H9 (cell line): ENCODE results near the gene LTK. TPM values are rescaled to one million over a fixed set of nuclear protein-coding genes. Genes with fewer than 3 reads are reported as not detected.

Experiments
- DNase-seq: peaks from one replicate; pipeline ENCODE4 v3.0.0-alpha.2; 2017
- H2AFZ ChIP-seq: one replicate; pipeline ENCODE4 v1.6.1; 2013; ENCODE audit warnings: mild to moderate bottlenecking, low read length, control low read depth, moderate library complexity
- H2AK5ac ChIP-seq: 2 replicates; pipeline ENCODE4 v1.6.1; 2013; ENCODE audit warnings: low read length, control low read depth, mixed read lengths; ENCODE audit not compliant: insufficient read length
- H2BK120ac ChIP-seq: one replicate; pipeline ENCODE4 v1.6.1; 2013; ENCODE audit warnings: low read depth, mild to moderate bottlenecking, low read length, control low read depth, inconsistent platforms; ENCODE audit not compliant: poor library complexity, severe bottlenecking
- H2BK12ac ChIP-seq: 2 replicates; pipeline ENCODE4 v1.6.1; 2013; ENCODE audit warnings: low read length, control low read depth, mixed read lengths, low read depth; ENCODE audit not compliant: insufficient read length
- H2BK15ac ChIP-seq: 2 replicates; pipeline ENCODE4 v1.6.1; 2013; ENCODE audit warnings: low read depth, low read length, control low read depth
- H2BK20ac ChIP-seq: one replicate; pipeline ENCODE4 v1.6.1; 2013; ENCODE audit warnings: low read depth, mild to moderate bottlenecking, low read length, control low read depth, inconsistent platforms; ENCODE audit not compliant: poor library complexity, severe bottlenecking
- H2BK5ac ChIP-seq: 2 replicates; pipeline ENCODE4 v1.6.1; 2013; ENCODE audit warnings: low read length, control low read depth, mixed read lengths; ENCODE audit not compliant: insufficient read length
- H3K14ac ChIP-seq: 2 replicates; pipeline ENCODE4 v1.6.1; 2013; ENCODE audit warnings: low read length, control low read depth; ENCODE audit not compliant: insufficient read depth
- H3K18ac ChIP-seq: 2 replicates; pipeline ENCODE4 v1.6.1; 2013; ENCODE audit warnings: low read depth, mild to moderate bottlenecking, mixed read lengths, low read length, control low read depth; ENCODE audit not compliant: insufficient read length
- H3K23ac ChIP-seq: 2 replicates; pipeline ENCODE4 v1.6.1; 2013; ENCODE audit warnings: low read length, control low read depth, mixed read lengths, low read depth; ENCODE audit not compliant: insufficient read length
- H3K23me2 ChIP-seq: 2 replicates; pipeline ENCODE4 v1.6.1; 2013; ENCODE audit warnings: low read depth, mild to moderate bottlenecking, mixed read lengths, low read length, control low read depth; ENCODE audit not compliant: insufficient read length, poor library complexity, severe bottlenecking
- H3K27ac ChIP-seq: 2 replicates; pipeline ENCODE4 v1.5.1; 2013; ENCODE audit warnings: low read length, control low read depth, mixed read lengths, low read depth; ENCODE audit not compliant: insufficient read length
- H3K27me3 ChIP-seq: 2 replicates; pipeline ENCODE4 v1.6.1; 2013; ENCODE audit warnings: low read length, control low read depth, inconsistent platforms; ENCODE audit not compliant: insufficient read depth
- H3K4ac ChIP-seq: 2 replicates; pipeline ENCODE4 v1.6.1; 2013; ENCODE audit warnings: low read depth, mild to moderate bottlenecking, control low read depth, inconsistent platforms, low read length, moderate library complexity
- H3K4me1 ChIP-seq: 2 replicates; pipeline ENCODE4 v1.6.1; 2013; ENCODE audit warnings: low read length, control low read depth, inconsistent platforms; ENCODE audit not compliant: insufficient read depth
- H3K4me2 ChIP-seq: 2 replicates; pipeline ENCODE4 v1.6.1; 2013; ENCODE audit warnings: low read length, control low read depth, mixed read lengths; ENCODE audit not compliant: insufficient read length, insufficient read depth
- H3K56ac ChIP-seq: 2 replicates; pipeline ENCODE4 v1.6.1; 2013; ENCODE audit warnings: low read depth, mild to moderate bottlenecking, mixed read lengths, low read length, control low read depth; ENCODE audit not compliant: insufficient read length
- H3K79me1 ChIP-seq: 2 replicates; pipeline ENCODE4 v1.6.1; 2013; ENCODE audit warnings: low read depth, mild to moderate bottlenecking, moderate library complexity, low read length, control low read depth, inconsistent platforms; ENCODE audit not compliant: insufficient read depth, poor library complexity, severe bottlenecking
- H3K79me2 ChIP-seq: 2 replicates; pipeline ENCODE4 v1.6.1; 2013; ENCODE audit warnings: low read length, control low read depth, inconsistent platforms; ENCODE audit not compliant: insufficient read depth
- H3K9ac ChIP-seq: 2 replicates; pipeline ENCODE4 v1.6.1; 2013; ENCODE audit warnings: low read length, control low read depth, mixed read lengths; ENCODE audit not compliant: insufficient read length; ENCODE audit errors: extremely low read depth
- H3K9me3 ChIP-seq: one replicate; pipeline ENCODE4 v1.6.1; 2013; ENCODE audit warnings: low read depth, low read length, inconsistent platforms; ENCODE audit not compliant: control insufficient read depth
- H3T11ph ChIP-seq: one replicate; pipeline ENCODE4 v1.6.1; 2013; ENCODE audit warnings: mild to moderate bottlenecking, low read length, control low read depth, inconsistent platforms
- H4K20me1 ChIP-seq: one replicate; pipeline ENCODE4 v1.6.1; 2013; ENCODE audit not compliant: control insufficient read depth, insufficient read length, insufficient read depth
- H4K5ac ChIP-seq: 2 replicates; pipeline ENCODE4 v1.6.1; 2013; ENCODE audit warnings: low read depth, mild to moderate bottlenecking, mixed read lengths, low read length, control low read depth; ENCODE audit not compliant: insufficient read length
- H4K8ac ChIP-seq: replicated peaks from 2 replicates; pipeline ENCODE4 v1.6.1; 2013; ENCODE audit warnings: low read length, control low read depth, mixed read lengths, low read depth; ENCODE audit not compliant: insufficient read length
- H4K91ac ChIP-seq: 2 replicates; pipeline ENCODE4 v1.6.1; 2013; ENCODE audit warnings: low read depth, mild to moderate bottlenecking, moderate library complexity, mixed read lengths, low read length, control low read depth; ENCODE audit not compliant: insufficient read length
- H3K27ac Mint-ChIP-seq, 3 experiments: 2 replicates in 2 of 3; 3 replicates in 1 of 3; pipeline ENCODE4 v1.8.0; 2020 to 2021; ENCODE audit warnings: mixed read lengths in 3 of 3, mild to moderate bottlenecking in 1 of 3, moderate library complexity in 1 of 3
- H3K27me3 Mint-ChIP-seq: 2 replicates; pipeline ENCODE4 v1.8.0; 2021; ENCODE audit warnings: low read depth, mild to moderate bottlenecking, moderate library complexity, mixed read lengths
- H3K36me3 Mint-ChIP-seq, 3 experiments: 2 replicates in 2 of 3; 3 replicates in 1 of 3; pipeline ENCODE4 v1.8.0; 2020 to 2021; ENCODE audit warnings: low read depth in 3 of 3, mixed read lengths in 3 of 3; ENCODE audit not compliant: insufficient read depth in 1 of 3
- H3K4me1 Mint-ChIP-seq, 2 experiments: 2 replicates each; pipeline ENCODE4 v1.8.0; 2020; ENCODE audit warnings: mixed read lengths in 2 of 2
- H3K4me3 Mint-ChIP-seq, 2 experiments: 2 replicates in 1 of 2; 3 replicates in 1 of 2; pipeline ENCODE4 v1.8.0; 2020 to 2021; ENCODE audit warnings: mild to moderate bottlenecking in 2 of 2, mixed read lengths in 2 of 2, moderate library complexity in 1 of 2
- H3K9me3 Mint-ChIP-seq, 2 experiments: 2 replicates in 1 of 2; 3 replicates in 1 of 2; pipeline ENCODE4 v1.8.0; 2020; ENCODE audit warnings: mild to moderate bottlenecking in 2 of 2, mixed read lengths in 2 of 2, moderate library complexity in 1 of 2
- CTCF ChIP-seq: fragments of 200-600 bp; sonication (generic); conservative IDR thresholded peaks from 3 replicates; pipeline ENCODE4 v1.8.0; 2021; ENCODE audit warnings: antibody characterized with exemption, mild to moderate bottlenecking
- WGBS: extraction: QIAGEN DNeasy Blood & Tissue Kit; methylation state at CpG from one replicate; pipeline ENCODE4 v1.1.7; 2013; ENCODE audit warnings: missing lambda C conversion rate, low lambda C conversion rate, mixed read lengths; ENCODE audit not compliant: insufficient read length; ENCODE audit errors: extremely low coverage; 5-methylcytosine and 5-hydroxymethylcytosine counted together
- total RNA-seq: library from RNA; stranded (reverse); gene quantifications from 2 replicates; pipeline ENCODE4 v1.2.1, GENCODE V29; 2021

LTK gene
- total RNA-seq, 1 experiment from 2014 or later = 0.31 TPM

- Histone ChIP-seq H3K4ac (no peak overlapping the region), H2BK12ac (no peak overlapping the region), H3T11ph (no peak overlapping the region), H3K9me3 (no peaks in the 10 kb centered on the region), H3K4me1 (no peaks in the 10 kb centered on the region), H3K4me2 (peak overlapping the region; percentile 53), H3K14ac (no peak overlapping the region), H3K27me3 (no peaks in the 10 kb centered on the region), H4K91ac (no peak overlapping the region), H3K79me1 (no peaks in the 10 kb centered on the region), H3K27ac (no peak overlapping the region), H2BK120ac (no peak overlapping the region), H3K9ac (peak overlapping the region; percentile 65), H4K5ac (no peak overlapping the region), H2BK15ac (no peak overlapping the region), H2BK20ac (no peak overlapping the region), H2BK5ac (no peak overlapping the region), H3K23me2 (no peaks in the 10 kb centered on the region), H4K8ac (no peak overlapping the region), H3K56ac (no peak overlapping the region), H3K23ac (no peak overlapping the region), H2AFZ (no peak overlapping the region), H4K20me1 (no peaks in the 10 kb centered on the region), H3K79me2 (peaks cover 3% of the 10 kb centered on the region; the same call in 1 of the 2 replicates), H3K18ac (no peak overlapping the region), H2AK5ac (no peak overlapping the region)
- H3K4me1 Mint-ChIP-seq = peaks cover 8 to 11% of the 10 kb centered on the region in 2 experiments; a peak in 3 of 4 replicates
- no peaks in the 10 kb centered on the region; the same call in none of the 2 replicates for H3K27me3 Mint-ChIP-seq
- peak overlapping the region; percentile 98 for H3K4me3 Mint-ChIP-seq
- WGBS = no CpG with 5 or more reads among the region's 8 CpGs
- H3K36me3 Mint-ChIP-seq = no peaks in the 10 kb centered on the region; a peak in 1 of 7 replicates
- no peak for DNase-seq
- TF ChIP-seq CTCF = no peak
- no peaks in the 10 kb centered on the region for H3K9me3 Mint-ChIP-seq
- peak overlapping the region; percentile 97 to 100 (median 99); a peak in 6 of 7 replicates for H3K27ac Mint-ChIP-seq
Observed at GRCh38 chr15:41543521-41543870, 29.9 kb upstream of the LTK start.
